HCT116 (cell line): Measurements from ENCODE around the gene SLMAP.
"Not testable (repeated sequence)": the region's sequence is repeated elsewhere in the genome, so short reads cannot be mapped to it uniquely, and the experiment has no call there.

Source experiments
- CTCF ChIP-seq, 3 experiments: fragments of 200-600 bp in 1 of 3; sonication (generic) in 1 of 3; IDR thresholded peaks in 2 of 3; conservative IDR thresholded peaks in 1 of 3; 2 replicates each; pipeline ENCODE4 v1.5.1; 2012 to 2017; ENCODE audit warnings: low read depth in 2 of 3, low read length in 2 of 3, antibody characterized with exemption in 1 of 3, borderline replicate concordance in 1 of 3, control low read depth in 1 of 3, mild to moderate bottlenecking in 1 of 3, mixed read lengths in 1 of 3, mixed run types in 1 of 3, moderate library complexity in 1 of 3; ENCODE audit not compliant: insufficient read depth in 1 of 3
- EZH2phosphoT487 ChIP-seq: fragments of 200-600 bp; IDR thresholded peaks from 2 replicates; pipeline ENCODE4 v1.6.1; 2018; ENCODE audit warnings: antibody characterized with exemption, borderline replicate concordance
- JUND ChIP-seq: IDR thresholded peaks from 2 replicates; pipeline ENCODE4 v1.6.1; 2012
- POLR2A ChIP-seq: IDR thresholded peaks from 2 replicates; pipeline ENCODE4 v1.7.0; 2011; ENCODE audit warnings: borderline replicate concordance; ENCODE audit not compliant: insufficient read depth, insufficient read length; ENCODE audit errors: extremely low read depth
- SP1 ChIP-seq: IDR thresholded peaks from 2 replicates; pipeline ENCODE4 v1.6.1; 2012; ENCODE audit warnings: low read depth
- TCF7L2 ChIP-seq: IDR thresholded peaks from 2 replicates; pipeline ENCODE4 v1.7.0; 2011; ENCODE audit warnings: borderline replicate concordance, inconsistent platforms; ENCODE audit not compliant: insufficient read depth, insufficient read length; ENCODE audit errors: extremely low read depth

DNA sequence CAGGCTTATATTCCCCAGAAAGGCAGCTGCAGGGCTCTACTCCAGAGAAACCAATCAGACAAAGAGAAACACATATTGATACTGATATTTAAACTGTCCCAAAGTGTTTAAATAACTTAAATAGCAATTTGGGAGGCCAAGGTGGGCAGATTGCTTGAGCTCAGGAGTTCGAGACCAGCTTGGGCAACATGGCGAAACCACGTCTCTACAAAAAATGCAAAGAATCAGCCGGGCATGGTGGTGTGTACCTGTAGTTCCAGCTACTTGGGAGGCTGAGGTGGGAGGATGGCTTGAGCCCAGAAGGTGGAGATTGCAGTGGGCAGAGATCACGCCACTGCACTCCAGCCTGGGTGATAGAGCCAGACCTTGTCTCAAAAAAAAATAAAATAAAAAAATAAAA is 128.3 kb downstream of the SLMAP start:
- TF ChIP-seq CTCF (IDR thresholded peaks at IDR 0.05 in 2 of 3, conservative IDR thresholded peaks at IDR 0.05 in 1 of 3; ENCODE audit: borderline replicate concordance in 1 of 3, insufficient read depth in 1 of 3, low read depth in 2 of 3, low read length in 2 of 3); POLR2A; JUND; TCF7L2; SP1; EZH2phosphoT487: not testable (repeated sequence)
